ENCODE measurements around the gene CDYL.

The CDYL gene

GRCh38 chr6:4914420-4915159, 138.4 kb downstream of the CDYL start:
- Histone ChIP-seq H3K9me3 (replicated peaks; ENCODE audit: low read length) (no peaks in the 10 kb centered on the region), H3K27me3 (ENCODE audit: control insufficient read depth, insufficient read depth, low read length) (no peaks in the 10 kb centered on the region), H3K36me3 (ENCODE audit: insufficient read depth, low read length) (no peaks in the 10 kb centered on the region), H3K4me2 (ENCODE audit: low read length) (peak overlapping the region; percentile 36), H3K9ac (ENCODE audit: low read depth, low read length) (no peak overlapping the region), H3K4me3 (ENCODE audit: low read length) (no peak overlapping the region), H3K4me1 (ENCODE audit: control insufficient read depth, insufficient read depth, low read length) (peaks cover 16% of the 10 kb centered on the region)

DNA sequence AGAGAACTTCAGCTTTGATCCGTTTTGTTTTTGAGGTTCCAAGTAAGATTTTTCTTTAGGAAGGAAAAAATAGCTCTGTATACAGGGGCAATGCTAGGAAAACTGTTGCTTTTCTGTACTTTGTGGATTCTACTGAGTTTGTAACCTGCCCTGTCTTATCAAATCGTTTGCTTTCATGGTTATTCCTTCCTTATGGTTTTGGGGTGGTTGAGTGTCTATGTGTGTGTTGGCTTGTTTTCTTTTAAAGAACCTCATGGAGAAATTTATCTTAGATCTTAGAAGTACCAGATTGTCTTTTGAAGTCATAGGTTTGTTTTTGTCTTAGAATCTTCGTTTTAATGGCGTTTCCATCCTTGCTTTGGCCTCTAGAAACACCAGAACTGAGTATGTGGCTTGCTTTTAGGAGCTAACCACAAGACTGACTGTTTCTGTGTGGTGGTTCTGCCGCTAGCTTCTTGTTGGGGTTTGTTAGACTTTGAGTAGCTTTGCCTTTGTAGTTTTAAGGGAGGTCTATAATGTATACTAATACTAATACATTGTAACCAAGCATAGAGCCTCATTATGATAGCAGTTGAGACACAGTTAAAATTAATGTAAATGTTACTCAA, 140.9 kb downstream of the CDYL start:
- Histone ChIP-seq H3K4me2 (ENCODE audit: low read length) (no peak overlapping the region), H3K36me3 (ENCODE audit: insufficient read depth, low read length) (no peaks in the 10 kb centered on the region), H3K4me3 (ENCODE audit: low read length) (no peak overlapping the region), H3K9ac (ENCODE audit: low read depth, low read length) (no peak overlapping the region), H3K27me3 (ENCODE audit: control insufficient read depth, insufficient read depth, low read length) (no peaks in the 10 kb centered on the region), H3K4me1 (ENCODE audit: control insufficient read depth, insufficient read depth, low read length) (peaks cover 16% of the 10 kb centered on the region), H3K9me3 (replicated peaks; ENCODE audit: low read length) (no peaks in the 10 kb centered on the region)

DNA sequence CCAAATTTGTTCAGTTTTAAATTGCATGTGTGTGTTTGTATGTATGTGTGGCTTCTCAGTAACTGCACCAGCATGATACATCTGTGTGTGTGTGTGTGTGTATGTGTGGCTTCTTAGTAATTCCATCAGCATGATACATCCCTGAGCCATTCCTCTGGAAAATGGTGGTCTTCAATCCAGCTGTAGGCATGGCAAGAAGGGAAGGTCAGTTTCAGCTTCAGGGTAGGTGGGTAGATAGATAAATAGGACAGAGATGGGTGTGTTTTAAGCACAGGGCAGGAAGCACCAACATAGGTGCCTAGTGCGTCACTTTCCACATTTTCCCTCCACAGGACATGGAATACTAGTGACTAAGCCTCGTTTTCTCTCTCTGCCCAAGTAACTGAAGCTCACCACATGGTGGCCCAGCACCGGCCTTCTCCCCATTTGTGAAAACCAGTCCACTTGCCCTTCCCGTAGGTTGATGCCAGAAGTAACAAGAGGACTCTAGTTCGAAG, 144.8 kb downstream of the CDYL start:
- no peaks in the 10 kb centered on the region for H3K27me3 ChIP-seq (ENCODE audit: control insufficient read depth, insufficient read depth, low read length)
- H3K4me3 ChIP-seq (ENCODE audit: low read length), result no peak overlapping the region
- no peak overlapping the region for H3K9ac ChIP-seq (ENCODE audit: low read depth, low read length)
- H3K36me3 ChIP-seq (ENCODE audit: insufficient read depth, low read length), result no peaks in the 10 kb centered on the region
- H3K4me1 ChIP-seq (ENCODE audit: control insufficient read depth, insufficient read depth, low read length), result no peaks in the 10 kb centered on the region
- no peak overlapping the region for H3K4me2 ChIP-seq (ENCODE audit: low read length)
- H3K9me3 ChIP-seq (replicated peaks; ENCODE audit: low read length), result no peaks in the 10 kb centered on the region

DNA sequence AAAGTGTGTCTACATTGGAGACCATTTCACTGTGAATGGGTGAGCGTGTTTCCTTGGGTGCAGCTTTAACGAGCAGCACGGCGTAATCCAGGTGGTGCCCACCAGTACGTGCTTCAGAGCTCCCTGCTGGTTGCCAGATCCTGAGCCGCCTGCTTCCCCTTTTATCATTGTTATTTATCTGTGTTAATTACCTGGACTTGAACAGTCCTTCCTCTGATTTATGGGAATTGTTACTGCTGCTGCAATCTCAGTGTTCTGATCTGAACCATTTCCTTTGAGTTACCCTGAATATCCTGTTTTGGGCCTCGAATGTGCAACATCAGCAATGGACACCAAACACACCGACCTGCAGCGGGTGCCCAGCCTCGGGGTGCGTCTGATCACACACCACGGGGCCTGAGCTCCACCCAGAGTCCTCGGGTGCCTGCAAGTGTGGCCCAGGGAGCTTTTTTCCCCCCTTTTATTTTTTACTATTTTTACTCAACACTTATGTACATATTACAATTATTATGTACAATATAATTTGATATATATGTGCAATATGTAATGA, 146.4 kb downstream of the CDYL start:
- no peak overlapping the region for H3K4me2 ChIP-seq (ENCODE audit: low read length)

GRCh38 chr6:4923081-4923480, 146.9 kb downstream of the CDYL start:
- Histone ChIP-seq H3K9me3 (replicated peaks; ENCODE audit: low read length) (no peaks in the 10 kb centered on the region), H3K4me1 (ENCODE audit: control insufficient read depth, insufficient read depth, low read length) (no peaks in the 10 kb centered on the region), H3K9ac (ENCODE audit: low read depth, low read length) (no peak overlapping the region), H3K4me3 (ENCODE audit: low read length) (no peak overlapping the region), H3K27me3 (ENCODE audit: control insufficient read depth, insufficient read depth, low read length) (no peaks in the 10 kb centered on the region), H3K4me2 (ENCODE audit: low read length) (no peak overlapping the region), H3K36me3 (ENCODE audit: insufficient read depth, low read length) (no peaks in the 10 kb centered on the region)

More for the DNA sequence above, 146.4 kb downstream of the CDYL start:
- Histone ChIP-seq H3K36me3 (ENCODE audit: insufficient read depth, low read length) (no peaks in the 10 kb centered on the region), H3K9me3 (replicated peaks; ENCODE audit: low read length) (no peaks in the 10 kb centered on the region), H3K27me3 (ENCODE audit: control insufficient read depth, insufficient read depth, low read length) (no peaks in the 10 kb centered on the region), H3K9ac (ENCODE audit: low read depth, low read length) (no peak overlapping the region), H3K4me1 (ENCODE audit: control insufficient read depth, insufficient read depth, low read length) (no peaks in the 10 kb centered on the region), H3K4me3 (ENCODE audit: low read length) (no peak overlapping the region)

GRCh38 chr6:4924661-4925271, 148.6 kb downstream of the CDYL start:
- Histone ChIP-seq H3K36me3 (ENCODE audit: insufficient read depth, low read length) (no peaks in the 10 kb centered on the region), H3K9me3 (replicated peaks; ENCODE audit: low read length) (no peaks in the 10 kb centered on the region), H3K9ac (ENCODE audit: low read depth, low read length) (no peak overlapping the region), H3K4me1 (ENCODE audit: control insufficient read depth, insufficient read depth, low read length) (peaks cover 6% of the 10 kb centered on the region), H3K27me3 (ENCODE audit: control insufficient read depth, insufficient read depth, low read length) (no peaks in the 10 kb centered on the region), H3K4me3 (ENCODE audit: low read length) (no peak overlapping the region), H3K4me2 (ENCODE audit: low read length) (no peak overlapping the region)

- Histone ChIP-seq H3K9ac (ENCODE audit: low read depth, low read length) (no peak overlapping the region), H3K9me3 (replicated peaks; ENCODE audit: low read length) (no peaks in the 10 kb centered on the region), H3K4me3 (ENCODE audit: low read length) (no peak overlapping the region), H3K36me3 (ENCODE audit: insufficient read depth, low read length) (no peaks in the 10 kb centered on the region), H3K27me3 (ENCODE audit: control insufficient read depth, insufficient read depth, low read length) (no peaks in the 10 kb centered on the region), H3K4me2 (ENCODE audit: low read length) (no peak overlapping the region), H3K4me1 (ENCODE audit: control insufficient read depth, insufficient read depth, low read length) (peaks cover 6% of the 10 kb centered on the region)
Measured at GRCh38 chr6:4925580-4925979, 149.4 kb downstream of the CDYL start.

GRCh38 chr6:4928426-4928825, 152.2 kb downstream of the CDYL start:
- no peak overlapping the region for H3K4me3 ChIP-seq (ENCODE audit: low read length)
- H3K4me2 ChIP-seq (ENCODE audit: low read length), result no peak overlapping the region
- no peaks in the 10 kb centered on the region for H3K27me3 ChIP-seq (ENCODE audit: control insufficient read depth, insufficient read depth, low read length)
- H3K9me3 ChIP-seq (replicated peaks; ENCODE audit: low read length), result no peaks in the 10 kb centered on the region
- peaks cover 15% of the 10 kb centered on the region for H3K4me1 ChIP-seq (ENCODE audit: control insufficient read depth, insufficient read depth, low read length)
- no peaks in the 10 kb centered on the region for H3K36me3 ChIP-seq (ENCODE audit: insufficient read depth, low read length)
- H3K9ac ChIP-seq (ENCODE audit: low read depth, low read length), result no peak overlapping the region

- H3K9ac ChIP-seq (ENCODE audit: low read depth, low read length), result no peak overlapping the region
Measured at GRCh38 chr6:4929097-4929718, 153.0 kb downstream of the CDYL start.

DNA sequence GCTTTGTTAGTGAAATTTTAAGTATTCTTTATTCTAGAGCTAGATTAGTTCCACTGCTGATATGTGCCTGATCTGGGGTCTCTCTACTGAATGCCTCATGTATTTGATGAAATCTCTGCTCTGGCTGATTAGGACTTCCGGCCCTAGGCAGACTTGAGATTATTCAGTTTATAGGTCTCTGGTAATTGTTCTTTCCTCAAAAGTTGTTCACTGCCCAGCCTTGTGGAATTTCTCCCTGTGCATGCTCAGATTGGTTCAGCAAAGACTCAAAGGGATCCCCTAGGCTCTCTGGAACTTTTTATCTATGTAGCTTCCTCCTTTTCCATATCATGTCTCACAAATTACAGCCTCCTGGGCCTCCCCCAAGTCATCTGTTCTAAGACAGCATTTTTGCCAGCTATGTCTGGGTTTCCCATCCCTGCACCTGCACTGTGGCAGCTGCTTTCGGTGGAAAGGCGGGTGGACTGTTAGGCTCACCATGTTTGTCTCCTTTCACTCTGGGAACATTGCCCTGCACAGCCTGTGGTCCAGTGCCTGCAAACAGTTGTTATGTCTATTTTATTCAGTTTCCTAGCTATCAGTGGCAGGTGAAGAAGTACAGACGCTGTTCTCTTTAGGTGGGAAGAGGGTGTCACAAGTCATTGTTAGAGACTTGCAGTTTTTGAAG, 154.0 kb downstream of the CDYL start:
- no peak overlapping the region for H3K9ac ChIP-seq (ENCODE audit: low read depth, low read length)
- no peak overlapping the region for H3K4me3 ChIP-seq (ENCODE audit: low read length)
- no peaks in the 10 kb centered on the region for H3K9me3 ChIP-seq (replicated peaks; ENCODE audit: low read length)
- H3K4me1 ChIP-seq (ENCODE audit: control insufficient read depth, insufficient read depth, low read length), result peaks cover 15% of the 10 kb centered on the region
- no peak overlapping the region for H3K4me2 ChIP-seq (ENCODE audit: low read length)
- H3K27me3 ChIP-seq (ENCODE audit: control insufficient read depth, insufficient read depth, low read length), result no peaks in the 10 kb centered on the region
- H3K36me3 ChIP-seq (ENCODE audit: insufficient read depth, low read length), result no peaks in the 10 kb centered on the region

More at GRCh38 chr6:4929097-4929718, 153.0 kb downstream of the CDYL start:
- Histone ChIP-seq H3K9me3 (replicated peaks; ENCODE audit: low read length) (no peaks in the 10 kb centered on the region), H3K4me2 (ENCODE audit: low read length) (no peak overlapping the region), H3K4me1 (ENCODE audit: control insufficient read depth, insufficient read depth, low read length) (peaks cover 15% of the 10 kb centered on the region), H3K36me3 (ENCODE audit: insufficient read depth, low read length) (no peaks in the 10 kb centered on the region), H3K4me3 (ENCODE audit: low read length) (no peak overlapping the region), H3K27me3 (ENCODE audit: control insufficient read depth, insufficient read depth, low read length) (no peaks in the 10 kb centered on the region)
